SK-N-MC (cell line): Measurements from ENCODE around the gene SLC6A6.

ENCODE experiments used
- DNase-seq: peaks from one replicate; pipeline ENCODE4 v3.0.0-alpha.2; 2011; ENCODE audit warnings: low read depth, low spot score
- H3K27ac ChIP-seq: fragments of 200-600 bp; sonication (generic); 2 replicates; pipeline ENCODE4 v1.5.1; 2016; ENCODE audit warnings: mixed run types
- H3K36me3 ChIP-seq: fragments of 200-600 bp; sonication (generic); 2 replicates; pipeline ENCODE4 v1.6.1; 2017; ENCODE audit warnings: antibody characterized with exemption, low read length, mixed read lengths; ENCODE audit not compliant: insufficient read depth
- H3K4me3 ChIP-seq: fragments of 200-600 bp; sonication (generic); 2 replicates; pipeline ENCODE4 v1.5.1; 2016
- H3K9ac ChIP-seq: fragments of 200-600 bp; sonication (generic); 2 replicates; pipeline ENCODE4 v1.8.0; 2017; ENCODE audit warnings: mixed run types, mixed read lengths; ENCODE audit not compliant: insufficient read length
- H3K9me3 ChIP-seq: fragments of 200-600 bp; sonication (generic); 2 replicates; pipeline ENCODE4 v1.6.1; 2017; ENCODE audit warnings: low read depth, mild to moderate bottlenecking, antibody characterized with exemption, low read length, moderate library complexity, mixed read lengths
- EZH2 ChIP-seq: fragments of 200-600 bp; sonication (generic); IDR thresholded peaks from one replicate; pipeline ENCODE4 v1.6.1; 2017; ENCODE audit warnings: antibody characterized with exemption
- FOXP2 ChIP-seq: optimal IDR thresholded peaks from 2 replicates; pipeline ENCODE3; 2011; ENCODE audit warnings: mild to moderate bottlenecking, moderate library complexity; ENCODE audit not compliant: insufficient read depth; ENCODE audit errors: extremely low read length, control extremely low read depth
- POLR2AphosphoS5 ChIP-seq: IDR thresholded peaks from 2 replicates; pipeline ENCODE4 v1.6.1; 2012; ENCODE audit warnings: mild to moderate bottlenecking, low read depth, low read length, borderline replicate concordance

SLC6A6 gene

DNA sequence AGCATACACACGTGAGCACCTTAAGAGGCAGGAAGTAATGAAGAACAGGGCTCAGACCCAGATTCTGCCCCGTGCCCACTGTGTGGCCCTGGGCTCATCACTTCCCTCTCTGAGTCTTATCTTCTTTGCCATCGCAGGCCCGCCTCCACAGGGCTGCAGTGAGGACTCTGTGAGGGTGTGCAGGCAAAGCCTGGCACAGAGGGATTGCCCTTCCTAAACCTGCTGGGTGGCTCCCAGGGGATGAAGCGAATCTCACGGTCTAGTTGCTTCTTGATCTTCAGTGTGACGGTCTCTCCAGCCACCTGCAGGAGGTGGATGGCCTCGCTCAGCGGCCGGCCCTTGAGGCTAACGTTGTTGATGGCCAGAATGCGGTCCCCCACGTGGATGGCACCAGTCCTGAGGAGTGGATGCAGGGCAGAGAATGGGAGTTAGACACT lies 104.9 kb downstream of the SLC6A6 start:
- Histone ChIP-seq H3K9ac (no peak overlapping the region), H3K36me3 (no peaks in the 10 kb centered on the region), H3K9me3 (no peaks in the 10 kb centered on the region), H3K4me3 (no peak overlapping the region), H3K27ac (no peak overlapping the region)
- DNase-seq = no peak
- TF ChIP-seq POLR2AphosphoS5 = no peak
- TF ChIP-seq FOXP2 = no peak
- TF ChIP-seq EZH2 = no peak

GRCh38 chr3:14507757-14508504 lies 105.5 kb downstream of the SLC6A6 start:
- Histone ChIP-seq H3K27ac (no peak overlapping the region), H3K4me3 (no peak overlapping the region), H3K9ac (no peak overlapping the region), H3K36me3 (no peaks in the 10 kb centered on the region), H3K9me3 (no peaks in the 10 kb centered on the region)
- no peak for DNase-seq
- TF ChIP-seq POLR2AphosphoS5 (no peak), FOXP2 (no peak), EZH2 (no peak)

DNA sequence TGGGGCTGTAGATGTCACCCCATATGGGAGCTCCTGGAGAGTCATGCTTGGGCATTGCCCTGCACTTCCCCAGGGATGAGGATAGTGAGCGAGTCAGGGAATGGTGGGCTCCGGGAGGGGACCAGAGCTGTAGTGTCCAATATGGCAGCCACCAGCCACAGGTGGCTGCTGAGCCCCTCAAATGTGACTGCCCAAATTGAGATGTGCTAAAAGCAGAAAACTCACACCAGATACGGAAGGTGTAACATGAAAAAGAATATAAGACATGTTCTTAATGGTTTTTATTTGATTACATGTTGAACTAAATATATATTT lies 106.1 kb downstream of the SLC6A6 start:
- Histone ChIP-seq H3K36me3 (no peaks in the 10 kb centered on the region), H3K4me3 (no peak overlapping the region), H3K9ac (no peak overlapping the region), H3K27ac (no peak overlapping the region), H3K9me3 (no peaks in the 10 kb centered on the region)
- TF ChIP-seq POLR2AphosphoS5 = no peak
- no peak for TF ChIP-seq EZH2
- TF ChIP-seq FOXP2 = no peak
- DNase-seq = no peak

DNA sequence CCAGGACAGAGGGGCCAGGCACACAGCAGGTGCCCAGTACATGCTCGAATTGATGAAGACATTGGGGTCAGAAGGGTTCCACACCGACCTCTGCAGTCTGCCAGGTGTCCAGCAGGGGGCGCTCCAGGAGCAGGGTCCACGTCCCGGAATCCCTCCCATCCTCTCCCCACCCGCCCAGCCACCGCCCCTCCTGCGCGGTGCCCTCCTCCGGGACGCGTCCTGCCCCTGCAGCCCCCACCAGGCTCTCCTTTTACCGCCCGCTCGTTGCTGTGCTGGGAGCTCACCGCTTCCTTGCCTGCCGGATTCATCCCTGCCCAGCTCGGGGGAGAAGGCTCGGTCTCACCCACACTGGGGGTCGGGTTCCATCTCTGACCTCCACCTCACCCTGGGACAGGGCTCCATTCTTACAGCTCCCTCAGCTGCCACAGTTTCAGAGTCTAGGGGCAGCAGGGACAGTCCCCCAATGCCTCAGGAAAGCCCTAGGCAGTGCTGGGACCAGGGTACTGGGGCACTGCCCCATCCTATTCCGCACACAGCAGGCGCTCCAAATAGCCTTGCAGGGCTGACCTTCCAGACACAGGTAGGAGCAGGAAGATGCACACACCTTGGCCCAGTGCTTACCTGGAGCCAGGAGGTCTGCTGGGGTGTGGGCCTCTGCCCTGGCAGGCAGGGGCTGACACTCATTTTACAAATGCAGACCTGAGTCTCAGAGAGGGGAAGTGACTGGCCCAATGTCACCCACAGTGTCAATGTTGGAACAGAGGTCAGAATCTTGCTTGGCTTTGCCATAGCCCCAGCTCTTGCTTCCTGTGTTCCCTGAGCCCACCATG lies 106.8 kb downstream of the SLC6A6 start:
- no peak for TF ChIP-seq EZH2
- no peak for TF ChIP-seq POLR2AphosphoS5
- no peak for TF ChIP-seq FOXP2
- no peak overlapping the region for H3K27ac ChIP-seq
- no peak for DNase-seq
- no peak overlapping the region for H3K9ac ChIP-seq
- H3K4me3 ChIP-seq = no peak overlapping the region
- no peaks in the 10 kb centered on the region for H3K9me3 ChIP-seq
- H3K36me3 ChIP-seq = no peaks in the 10 kb centered on the region

- TF ChIP-seq POLR2AphosphoS5 (no peak), FOXP2 (no peak), EZH2 (no peak)
- no peak overlapping the region for H3K4me3 ChIP-seq
- DNase-seq = no peak
- H3K9me3 ChIP-seq = no peaks in the 10 kb centered on the region
- no peak overlapping the region for H3K9ac ChIP-seq
- H3K27ac ChIP-seq = no peak overlapping the region
- no peaks in the 10 kb centered on the region for H3K36me3 ChIP-seq
These were observed 107.3 kb downstream of the SLC6A6 start for GRCh38 chr3:14509796-14510100.

DNA sequence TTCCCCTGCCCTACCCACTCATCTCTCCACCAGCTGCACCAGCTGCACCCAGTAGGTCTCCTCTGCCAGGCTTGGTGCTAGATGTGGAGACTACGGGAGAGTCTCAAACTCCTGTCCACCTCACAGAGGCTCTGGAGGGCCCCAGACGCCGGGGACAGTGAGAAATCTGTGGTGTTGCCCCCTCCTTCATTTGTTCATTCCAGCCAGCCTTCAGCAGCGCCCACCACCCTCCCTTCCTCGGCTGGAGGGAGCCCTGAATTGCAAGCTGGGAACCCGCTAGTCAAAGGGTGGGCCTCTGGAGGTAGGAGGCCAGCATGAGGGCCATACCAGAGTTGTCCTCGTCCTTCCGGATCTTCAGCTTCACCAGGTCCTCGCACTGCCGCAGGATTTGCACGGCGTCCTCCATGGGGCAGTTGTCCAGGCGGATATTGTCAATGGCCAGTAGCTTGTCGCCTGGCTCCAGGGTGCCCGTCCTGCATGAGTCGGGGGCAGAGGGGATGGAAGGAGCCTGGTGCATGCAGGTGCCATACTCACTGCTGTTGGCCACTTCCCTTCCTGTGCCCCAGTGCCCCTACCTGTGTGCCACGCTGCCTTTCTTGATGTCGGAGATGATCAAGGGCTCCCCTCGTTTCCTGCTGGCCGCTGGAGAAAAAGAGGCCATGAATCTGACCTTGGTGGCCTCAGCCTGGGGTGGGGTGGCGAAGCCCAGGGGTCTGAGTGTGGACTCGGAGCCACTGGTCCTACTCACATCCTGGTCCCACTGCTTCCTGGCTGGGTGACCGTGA lies 108.6 kb downstream of the SLC6A6 start:
- Histone ChIP-seq H3K27ac (no peak overlapping the region), H3K9ac (no peak overlapping the region)
- DNase-seq = no peak

DNA sequence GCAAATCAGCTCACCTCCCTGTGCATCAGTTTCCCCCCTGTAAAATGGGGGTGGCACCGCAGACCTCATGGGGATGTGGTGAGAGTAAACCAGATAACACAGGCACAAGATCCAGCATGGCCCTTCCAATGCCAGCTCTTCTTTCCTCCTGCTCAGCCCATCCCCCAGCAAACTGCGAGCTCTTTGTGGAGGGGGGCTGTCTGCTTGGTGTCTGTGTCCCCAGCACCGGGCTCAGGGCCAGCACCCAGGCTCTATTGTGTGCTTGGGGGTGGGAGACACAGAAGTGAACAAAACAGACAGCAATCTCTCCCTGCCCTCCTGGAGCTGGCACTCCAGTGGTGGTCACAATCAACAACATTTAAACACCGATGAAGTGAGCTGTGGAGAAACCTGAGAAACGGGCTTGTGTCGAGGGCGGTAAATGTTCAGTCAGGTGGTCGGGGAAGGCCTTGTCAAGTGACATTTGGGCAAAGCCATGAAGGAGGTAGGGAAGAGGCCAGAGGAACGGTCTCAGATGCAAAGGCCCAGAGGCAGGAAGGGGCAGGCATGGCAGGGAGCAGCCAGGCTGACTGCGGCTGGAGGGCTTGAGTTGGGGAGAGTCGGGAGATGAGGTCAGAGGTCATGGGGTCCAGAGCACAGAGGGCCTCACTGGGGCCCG lies 109.3 kb downstream of the SLC6A6 start:
- Histone ChIP-seq H3K4me3 (no peak overlapping the region), H3K27ac (no peak overlapping the region), H3K9ac (no peak overlapping the region), H3K36me3 (no peaks in the 10 kb centered on the region), H3K9me3 (no peaks in the 10 kb centered on the region)
- DNase-seq = no peak
- TF ChIP-seq EZH2 = no peak
- TF ChIP-seq FOXP2 = no peak
- no peak for TF ChIP-seq POLR2AphosphoS5

More for the DNA sequence above, 108.6 kb downstream of the SLC6A6 start:
- Histone ChIP-seq H3K36me3 (no peaks in the 10 kb centered on the region), H3K9me3 (no peaks in the 10 kb centered on the region), H3K4me3 (no peak overlapping the region)
- TF ChIP-seq EZH2 (no peak), FOXP2 (no peak), POLR2AphosphoS5 (no peak)
